BLaER1 (cell line): ENCODE data around the gene GULP1.

ENCODE experiments used
- H3K27ac ChIP-seq: shearing (Covaris generic); formaldehyde crosslinking; 2 replicates; pipeline ENCODE4 v1.8.1; 2022
- H3K27me3 ChIP-seq: shearing (Covaris generic); formaldehyde crosslinking; 2 replicates; pipeline ENCODE4 v1.8.1; 2022
- H3K36me3 ChIP-seq: shearing (Covaris generic); formaldehyde crosslinking; 2 replicates; pipeline ENCODE4 v1.8.1; 2022
- H3K4me1 ChIP-seq: shearing (Covaris generic); formaldehyde crosslinking; 2 replicates; pipeline ENCODE4 v1.8.1; 2022
- H3K4me2 ChIP-seq: shearing (Covaris generic); formaldehyde crosslinking; 2 replicates; pipeline ENCODE4 v1.8.1; 2022
- H3K4me3 ChIP-seq: shearing (Covaris generic); formaldehyde crosslinking; 2 replicates; pipeline ENCODE4 v1.8.1; 2022
- H3K9ac ChIP-seq: shearing (Covaris generic); formaldehyde crosslinking; 2 replicates; pipeline ENCODE4 v1.8.1; 2022
- H3K9me3 ChIP-seq: shearing (Covaris generic); formaldehyde crosslinking; 2 replicates; pipeline ENCODE4 v1.8.1; 2022
- H4K20me1 ChIP-seq: shearing (Covaris generic); formaldehyde crosslinking; 2 replicates; pipeline ENCODE4 v1.8.1; 2022
- Cebpa-rat ChIP-seq: shearing (Covaris generic); IDR thresholded peaks from 2 replicates; pipeline ENCODE4 v1.8.1; 2022

The GULP1 gene

DNA sequence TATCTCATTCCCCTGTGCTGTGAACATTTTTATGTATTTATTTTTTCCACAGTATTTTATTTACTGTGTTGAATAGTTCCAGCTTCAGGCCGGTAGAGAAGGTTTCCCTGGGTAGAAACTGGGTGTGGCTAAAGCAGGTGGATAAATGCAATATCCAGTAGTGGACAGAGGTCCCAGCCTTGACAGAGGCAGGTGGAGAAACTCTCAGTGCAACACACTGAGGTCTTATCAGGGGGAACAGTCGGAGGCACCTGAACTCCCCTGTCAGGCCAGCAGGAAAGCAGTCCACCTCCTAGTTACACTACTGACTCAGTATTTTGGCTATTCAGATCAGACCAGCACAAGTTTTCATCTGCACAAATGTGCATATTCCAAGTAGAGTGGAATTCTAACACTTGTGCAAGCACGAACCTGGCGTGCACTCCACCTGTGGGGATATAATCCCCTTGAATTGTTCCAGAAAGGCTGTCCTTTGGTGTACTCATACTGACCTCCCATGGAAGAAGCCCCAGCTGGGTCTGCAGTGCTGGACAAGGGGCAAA lies 103.3 kb downstream of the GULP1 start:
- H3K27me3 ChIP-seq: no peaks in the 10 kb centered on the region
- no peaks in the 10 kb centered on the region for H3K36me3 ChIP-seq
- no peak for TF ChIP-seq Cebpa-rat
- H3K4me2 ChIP-seq: no peak overlapping the region
- no peaks in the 10 kb centered on the region for H3K4me1 ChIP-seq
- H3K9ac ChIP-seq: no peak overlapping the region
- no peaks in the 10 kb centered on the region for H4K20me1 ChIP-seq
- no peak overlapping the region for H3K27ac ChIP-seq
- no peak overlapping the region for H3K4me3 ChIP-seq
- H3K9me3 ChIP-seq: no peaks in the 10 kb centered on the region

DNA sequence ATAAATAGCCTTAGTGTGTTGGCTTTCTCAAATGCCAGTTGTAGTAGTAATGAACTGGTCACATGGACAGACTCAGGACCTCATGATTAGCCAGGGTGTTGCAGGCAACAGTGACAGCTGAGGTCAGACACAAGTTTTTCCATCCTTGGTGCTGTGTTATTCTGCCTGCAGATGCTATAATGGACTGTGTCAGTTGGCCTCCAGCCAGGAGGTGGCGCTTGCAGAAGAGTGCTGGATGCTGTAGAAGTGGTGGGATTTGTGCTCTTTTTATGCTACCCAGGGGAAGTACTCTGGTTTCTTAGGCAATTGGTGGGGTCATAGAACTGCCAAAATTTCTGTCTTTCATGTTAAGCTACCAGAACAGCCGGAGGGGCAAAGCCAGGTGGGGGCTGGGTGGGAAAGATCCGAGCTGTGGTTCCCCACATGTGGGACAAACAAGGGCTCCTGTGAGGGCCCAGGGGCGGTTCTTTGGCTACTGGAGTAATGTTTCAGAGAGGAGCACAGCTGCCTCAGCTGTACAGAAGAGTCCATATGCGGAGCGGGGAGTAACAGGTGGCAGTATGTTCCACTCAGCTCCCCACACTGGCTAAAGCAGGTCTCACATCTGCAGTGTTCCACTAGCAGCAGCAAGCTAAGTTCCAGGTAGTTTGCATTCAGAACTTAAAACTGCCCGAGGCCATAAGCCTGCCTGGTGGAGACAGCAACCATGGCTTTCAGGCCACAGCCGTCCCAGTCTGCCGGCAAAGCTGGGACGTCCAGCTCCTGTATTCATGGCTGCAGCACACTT lies 104.4 kb downstream of the GULP1 start:
- H3K4me2 ChIP-seq: no peak overlapping the region
- H3K27ac ChIP-seq: no peak overlapping the region
- H3K36me3 ChIP-seq: no peaks in the 10 kb centered on the region
- no peaks in the 10 kb centered on the region for H3K27me3 ChIP-seq
- no peaks in the 10 kb centered on the region for H3K4me1 ChIP-seq
- no peaks in the 10 kb centered on the region for H4K20me1 ChIP-seq
- H3K9ac ChIP-seq: no peak overlapping the region
- H3K9me3 ChIP-seq: no peaks in the 10 kb centered on the region
- TF ChIP-seq Cebpa-rat: no peak
- H3K4me3 ChIP-seq: no peak overlapping the region

DNA sequence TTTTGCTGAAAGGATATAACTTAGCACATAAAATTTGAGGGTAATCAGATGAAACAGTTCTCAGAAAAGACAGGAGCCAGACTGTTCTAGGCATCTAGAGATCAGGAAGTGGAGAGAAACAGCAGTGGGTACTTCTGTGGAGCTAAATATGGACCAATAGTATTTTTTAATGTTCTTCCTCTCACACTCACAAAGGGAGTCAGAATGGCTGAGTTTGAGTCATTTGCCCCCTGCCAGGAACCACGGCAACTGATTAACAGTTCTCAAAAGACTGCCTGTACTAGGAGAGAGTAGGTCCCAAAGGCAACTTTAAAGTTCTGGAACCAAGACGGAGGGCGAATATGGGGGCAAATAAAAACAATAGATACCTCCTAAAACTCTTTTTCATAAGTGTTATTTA lies 107.5 kb downstream of the GULP1 start:
- no peak overlapping the region for H3K27ac ChIP-seq
- no peaks in the 10 kb centered on the region for H4K20me1 ChIP-seq
- H3K9me3 ChIP-seq: no peaks in the 10 kb centered on the region
- no peaks in the 10 kb centered on the region for H3K4me1 ChIP-seq
- no peak for TF ChIP-seq Cebpa-rat
- no peak overlapping the region for H3K4me3 ChIP-seq
- no peaks in the 10 kb centered on the region for H3K27me3 ChIP-seq
- no peaks in the 10 kb centered on the region for H3K36me3 ChIP-seq
- no peak overlapping the region for H3K4me2 ChIP-seq
- no peak overlapping the region for H3K9ac ChIP-seq

DNA sequence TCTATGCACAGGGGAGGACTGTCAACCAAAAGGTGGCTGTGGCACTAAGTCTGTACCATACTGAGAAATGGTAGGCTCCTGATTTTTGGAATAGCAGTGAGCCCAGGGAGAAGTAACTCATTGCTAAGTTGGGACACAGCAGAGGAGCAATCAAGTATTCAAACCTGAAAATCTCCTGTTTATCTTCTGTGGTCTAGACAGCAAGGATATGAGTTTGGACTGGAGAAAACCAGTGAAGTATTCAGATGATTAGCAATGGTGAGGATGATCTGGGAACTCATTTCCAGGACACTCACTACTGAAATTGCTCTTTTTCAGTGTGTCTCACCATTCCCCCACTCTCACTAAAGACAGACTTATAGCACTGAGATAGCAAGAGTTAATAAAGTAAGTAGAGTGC lies 112.0 kb downstream of the GULP1 start:
- Histone ChIP-seq H4K20me1 (no peaks in the 10 kb centered on the region), H3K27me3 (no peaks in the 10 kb centered on the region), H3K27ac (no peak overlapping the region), H3K4me3 (no peak overlapping the region), H3K36me3 (no peaks in the 10 kb centered on the region), H3K9me3 (peaks cover 25% of the 10 kb centered on the region), H3K9ac (no peak overlapping the region), H3K4me1 (no peaks in the 10 kb centered on the region), H3K4me2 (no peak overlapping the region)
- TF ChIP-seq Cebpa-rat: no peak

DNA sequence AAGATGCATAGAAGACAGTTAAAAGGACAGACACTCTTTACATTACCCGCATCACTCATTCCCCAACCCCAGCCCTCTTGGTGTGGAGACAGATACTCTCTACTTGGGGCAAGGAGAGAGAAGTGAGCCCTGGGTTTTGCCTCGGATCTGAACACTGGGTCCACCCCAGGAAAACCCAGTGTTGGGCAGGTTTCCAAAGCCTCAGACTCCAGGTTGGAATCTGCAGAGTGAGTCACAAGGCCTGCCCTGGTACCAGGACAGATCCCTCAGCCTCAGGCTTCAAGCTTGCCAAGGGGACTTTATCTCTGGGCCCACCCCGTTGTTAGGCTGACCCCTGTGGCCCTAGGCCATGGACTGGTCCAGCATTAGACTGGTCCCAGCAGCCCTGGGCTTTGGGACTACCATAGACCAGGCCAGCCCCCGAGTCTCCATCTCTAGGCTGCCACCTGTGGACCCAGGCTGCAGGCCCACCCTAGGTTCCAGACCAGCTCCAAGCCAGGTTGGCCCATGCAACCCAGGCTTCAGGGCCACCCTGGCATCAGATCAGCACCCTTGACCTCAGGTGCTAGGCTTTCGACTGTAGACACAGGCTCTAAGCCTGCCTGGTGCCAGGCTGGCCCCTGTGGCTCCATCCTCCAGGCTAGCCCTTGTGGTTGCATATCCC lies 112.8 kb downstream of the GULP1 start:
- H3K4me2 ChIP-seq: no peak overlapping the region
- no peak for TF ChIP-seq Cebpa-rat
- H3K4me1 ChIP-seq: no peaks in the 10 kb centered on the region
- no peak overlapping the region for H3K4me3 ChIP-seq
- peaks cover 25% of the 10 kb centered on the region for H3K9me3 ChIP-seq
- no peak overlapping the region for H3K27ac ChIP-seq
- no peaks in the 10 kb centered on the region for H3K27me3 ChIP-seq
- H3K36me3 ChIP-seq: no peaks in the 10 kb centered on the region
- H4K20me1 ChIP-seq: no peaks in the 10 kb centered on the region
- no peak overlapping the region for H3K9ac ChIP-seq

DNA sequence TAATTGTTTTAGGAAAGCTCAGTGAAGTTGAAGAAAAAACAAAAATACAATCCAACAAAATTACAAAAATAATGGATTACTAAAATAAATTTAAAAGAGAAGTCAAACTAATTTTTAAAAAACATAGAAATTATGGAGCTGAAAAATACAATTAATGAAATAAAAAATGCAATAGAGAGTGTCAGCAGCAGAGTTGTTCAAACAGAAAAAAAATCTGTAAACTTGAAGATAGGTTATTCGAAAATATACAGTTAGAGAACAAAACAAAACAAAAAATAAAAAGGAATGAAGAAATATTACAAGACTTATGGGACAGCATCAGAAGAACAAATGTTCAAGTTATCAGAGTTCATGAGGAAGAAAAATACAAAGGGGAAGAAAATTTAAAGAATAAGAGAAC lies 114.7 kb downstream of the GULP1 start:
- Histone ChIP-seq H3K27me3 (no peaks in the 10 kb centered on the region), H3K9ac (no peak overlapping the region), H3K4me2 (no peak overlapping the region), H3K9me3 (peaks cover 25% of the 10 kb centered on the region), H3K36me3 (no peaks in the 10 kb centered on the region), H3K4me3 (no peak overlapping the region), H4K20me1 (no peaks in the 10 kb centered on the region), H3K27ac (no peak overlapping the region), H3K4me1 (no peaks in the 10 kb centered on the region)
- no peak for TF ChIP-seq Cebpa-rat

DNA sequence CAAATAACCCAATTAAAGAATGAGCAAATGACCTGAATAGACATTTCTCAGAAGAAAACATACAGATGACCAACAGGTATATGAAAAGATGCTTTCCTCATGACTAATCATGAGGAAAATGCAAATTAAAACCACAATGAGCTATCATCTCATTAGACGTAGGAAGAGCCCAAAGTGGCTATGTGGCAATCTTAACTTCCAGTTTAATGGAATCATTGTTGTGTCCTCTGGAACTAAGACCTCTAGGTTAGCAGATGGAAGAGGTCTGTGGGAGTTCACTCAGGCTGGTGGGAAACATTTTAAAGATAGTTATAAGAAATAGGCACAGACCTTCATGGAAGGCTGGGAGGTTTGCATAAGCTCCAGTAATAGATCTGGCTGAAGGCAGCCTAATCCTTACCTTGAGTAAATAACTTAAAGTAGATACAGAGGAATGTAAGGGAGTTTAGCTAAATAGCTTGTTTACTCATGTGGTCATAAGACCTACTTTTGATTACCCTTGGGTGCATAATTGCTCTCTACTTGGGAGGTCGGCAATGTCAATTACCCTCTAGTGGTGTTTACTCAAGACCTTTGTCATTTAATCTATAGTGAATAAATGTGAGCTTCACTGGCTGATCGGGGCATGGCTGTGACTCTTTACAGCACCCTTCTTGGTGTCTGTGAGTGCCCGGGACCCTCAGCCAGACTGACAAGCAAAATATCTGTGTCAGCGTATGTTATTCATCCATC lies 119.0 kb downstream of the GULP1 start:
- Histone ChIP-seq H3K9me3 (peaks cover 13% of the 10 kb centered on the region), H3K4me2 (no peak overlapping the region), H3K36me3 (no peaks in the 10 kb centered on the region), H3K4me1 (no peaks in the 10 kb centered on the region), H3K9ac (no peak overlapping the region), H3K4me3 (no peak overlapping the region), H3K27ac (no peak overlapping the region), H4K20me1 (no peaks in the 10 kb centered on the region), H3K27me3 (no peaks in the 10 kb centered on the region)
- no peak for TF ChIP-seq Cebpa-rat

DNA sequence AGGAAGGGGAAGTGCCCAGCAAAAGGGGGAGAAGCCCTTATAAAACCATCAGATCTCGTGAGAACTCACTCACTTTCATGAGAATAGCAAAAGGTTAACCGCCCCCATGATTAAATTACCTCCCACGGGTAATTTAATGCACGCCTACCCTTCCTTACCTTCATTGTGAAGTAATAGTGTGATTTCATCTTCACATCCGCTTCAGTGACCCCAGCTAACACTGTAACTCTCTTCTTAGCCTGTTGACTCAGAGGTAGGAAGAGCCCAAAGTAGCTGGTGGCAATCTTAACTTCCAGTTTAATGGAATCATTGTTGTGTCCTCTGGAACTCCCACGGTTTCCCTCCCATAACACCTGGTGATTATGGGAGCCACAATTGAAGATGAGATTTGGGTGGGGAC lies 120.5 kb downstream of the GULP1 start:
- H3K27me3 ChIP-seq: no peaks in the 10 kb centered on the region
- no peaks in the 10 kb centered on the region for H3K4me1 ChIP-seq
- no peak for TF ChIP-seq Cebpa-rat
- H3K9me3 ChIP-seq: 0 out of 2 replicates have a peak, but pooled peaks cover under 1% of the 10 kb centered on the region
- no peaks in the 10 kb centered on the region for H3K36me3 ChIP-seq
- H3K4me3 ChIP-seq: no peak overlapping the region
- H4K20me1 ChIP-seq: no peaks in the 10 kb centered on the region
- no peak overlapping the region for H3K9ac ChIP-seq
- no peak overlapping the region for H3K4me2 ChIP-seq
- no peak overlapping the region for H3K27ac ChIP-seq

DNA sequence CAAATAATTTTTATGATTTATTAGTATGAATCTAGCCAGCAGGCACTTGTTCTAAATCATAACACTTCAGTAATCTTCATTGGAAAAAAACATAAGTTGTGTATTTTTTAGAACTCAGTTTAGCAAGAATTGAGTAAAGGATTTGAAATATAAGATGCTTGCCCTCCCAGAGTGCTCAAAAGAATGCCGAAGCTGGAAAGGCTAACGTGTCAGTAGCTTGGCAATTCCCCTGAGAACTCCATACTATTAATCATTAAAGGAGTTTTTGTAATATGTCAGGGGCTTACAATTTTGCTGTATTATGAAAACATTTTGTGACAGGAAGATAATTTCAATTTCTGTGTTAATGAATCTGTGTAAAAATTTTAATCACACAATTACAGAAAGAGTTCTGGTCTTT lies 122.7 kb downstream of the GULP1 start:
- Histone ChIP-seq H4K20me1 (no peaks in the 10 kb centered on the region), H3K4me2 (no peak overlapping the region), H3K9ac (no peak overlapping the region), H3K4me1 (no peaks in the 10 kb centered on the region), H3K9me3 (no peaks in the 10 kb centered on the region), H3K4me3 (no peak overlapping the region), H3K36me3 (no peaks in the 10 kb centered on the region), H3K27me3 (no peaks in the 10 kb centered on the region), H3K27ac (no peak overlapping the region)
- TF ChIP-seq Cebpa-rat: no peak
